Retinal pigment epithelial cell (primary cell): ENCODE results near the gene KRTAP13-3.
A peak's percentile ranks its signal among the peaks of the same experiment; 100 is the strongest.

ENCODE experiments used
- DNase-seq: peaks from one replicate; pipeline ENCODE4 v3.0.0-alpha.2; 2010; ENCODE audit warnings: low read depth
- H3K4me3 ChIP-seq: 2 replicates; pipeline ENCODE4 v1.5.1; 2011; ENCODE audit warnings: mild to moderate bottlenecking, low read length, control low read depth, moderate library complexity
- CTCF ChIP-seq: conservative IDR thresholded peaks from 2 replicates; pipeline ENCODE4 v1.5.1; 2011; ENCODE audit warnings: low read depth, low read length, control low read depth, inconsistent platforms

Gene KRTAP13-3

DNA sequence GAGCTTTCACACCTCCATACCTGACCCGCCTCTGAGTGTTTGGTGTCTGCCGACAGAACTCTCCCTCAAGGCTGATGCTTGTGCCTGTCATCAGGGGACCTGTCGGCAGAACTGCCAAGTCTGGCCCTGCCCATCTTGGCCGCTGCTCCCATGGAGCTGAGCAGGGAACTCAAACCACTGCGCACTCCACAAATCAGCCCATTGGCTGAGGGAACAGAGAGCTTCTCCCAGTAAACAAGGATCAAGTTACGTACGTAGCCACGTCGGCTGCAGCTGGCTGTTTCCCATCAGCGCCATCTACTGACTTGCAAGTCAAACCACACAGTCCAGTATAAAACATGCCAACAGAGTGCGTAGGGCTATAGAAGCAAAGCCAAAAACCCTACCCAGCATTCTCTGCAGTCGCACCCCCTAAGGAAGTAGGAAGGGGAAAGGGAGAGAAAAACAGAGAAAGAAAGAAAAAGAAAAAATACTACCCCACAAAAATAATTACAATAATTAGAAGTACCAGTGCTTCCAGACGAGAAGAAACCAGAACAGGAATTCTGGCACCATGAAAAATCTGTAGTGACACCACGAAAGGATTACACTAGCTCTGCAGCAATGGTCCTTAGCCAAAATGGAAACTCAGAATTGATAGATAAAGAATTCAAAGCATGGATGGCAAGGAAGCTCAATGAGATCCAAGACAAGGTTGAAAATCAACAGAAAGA lies 16.8 kb downstream of the KRTAP13-3 start:
- no peak for DNase-seq
- H3K4me3 ChIP-seq: no peak overlapping the region
- TF ChIP-seq CTCF: peak; percentile 14

GRCh38 chr21:30395731-30396130 lies 30.0 kb downstream of the KRTAP13-3 start, which contains the start of gene KRTAP13-1:
TSS of gene KRTAP13-1 (plus strand) at chr21:30396031. CDS start at chr21:30396087, 56 bp downstream.
- no peak for DNase-seq
- H3K4me3 ChIP-seq: no peak within 1 kb of the TSS
- TF ChIP-seq CTCF: no peak

DNA sequence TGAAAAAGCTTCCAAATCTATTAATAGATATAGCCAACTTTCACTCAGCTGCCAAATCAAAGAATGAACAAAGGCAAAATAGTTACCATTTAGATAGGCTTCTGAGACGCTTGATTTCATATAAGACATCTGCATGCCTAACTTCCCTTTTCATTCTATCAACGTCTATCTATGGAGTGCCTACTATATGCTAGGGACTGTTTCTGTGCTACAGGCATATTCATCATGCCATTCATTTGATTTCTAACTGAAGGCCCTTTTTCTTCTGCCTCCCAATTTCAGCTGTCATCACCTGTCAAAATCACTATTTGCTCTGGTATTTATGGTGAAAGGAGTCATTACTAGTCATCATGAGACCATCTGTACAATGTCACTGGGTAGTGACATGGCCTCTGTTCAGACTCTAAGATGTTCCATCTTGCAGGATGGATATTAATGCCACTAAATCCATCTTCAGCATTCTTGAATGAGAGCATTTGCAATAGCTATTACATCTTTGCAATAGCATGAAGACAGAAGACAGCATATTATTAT lies 34.2 kb downstream of the KRTAP13-3 start:
- H3K4me3 ChIP-seq: no peak overlapping the region
- no peak for DNase-seq
- TF ChIP-seq CTCF: no peak

- DNase-seq: no peak
- TF ChIP-seq CTCF: no peak
Measured at GRCh38 chr21:30382201-30382600, 43.5 kb downstream of the KRTAP13-3 start.

More at GRCh38 chr21:30382201-30382600, 43.5 kb downstream of the KRTAP13-3 start:
- no peak overlapping the region for H3K4me3 ChIP-seq
